SKM-1 treated with dmso at 0.1 percent for 144 hours (cell line): ENCODE results near the gene SDR42E2.
"Not testable (repeated sequence)": the region's sequence is repeated elsewhere in the genome, so short reads cannot be mapped to it uniquely, and the experiment has no call there.

ENCODE experiments used
- DNase-seq: peaks from one replicate; lab custom pipeline; 2025; ENCODE audit not compliant: unreplicated experiment; lab: John Stamatoyannopoulos, UW

Gene SDR42E2

GRCh38 chr16:22161401-22161800, 905 bp upstream of the SDR42E2 start:
- DNase-seq: no peak

GRCh38 chr16:22162656-22163009, 327 bp downstream of the SDR42E2 start:
- DNase-seq: no peak

- no peak for DNase-seq
These were observed 1.5 kb downstream of the SDR42E2 start for GRCh38 chr16:22163806-22164205.

GRCh38 chr16:22164482-22164881, 2.2 kb downstream of the SDR42E2 start:
- DNase-seq: no peak

- no peak for DNase-seq
These were observed 3.4 kb downstream of the SDR42E2 start for GRCh38 chr16:22165508-22166285.

- DNase-seq: no peak
These were observed 9.6 kb downstream of the SDR42E2 start for GRCh38 chr16:22171953-22172352.

GRCh38 chr16:22172642-22173041, 10.3 kb downstream of the SDR42E2 start:
- not testable (repeated sequence) for DNase-seq

- DNase-seq: no peak
These were observed 12.3 kb downstream of the SDR42E2 start for GRCh38 chr16:22174642-22175041.

- no peak for DNase-seq
These were observed 15.9 kb downstream of the SDR42E2 start for GRCh38 chr16:22177968-22178930.

- no peak for DNase-seq
These were observed 19.1 kb downstream of the SDR42E2 start for GRCh38 chr16:22181426-22181825.

- no peak for DNase-seq
These were observed 19.5 kb downstream of the SDR42E2 start for GRCh38 chr16:22181843-22182242.

GRCh38 chr16:22183335-22183734, 21.0 kb downstream of the SDR42E2 start:
- DNase-seq: no peak

GRCh38 chr16:22183901-22184614, 21.8 kb downstream of the SDR42E2 start:
- DNase-seq: no peak

- DNase-seq: no peak
These were observed 22.3 kb downstream of the SDR42E2 start for GRCh38 chr16:22184615-22184968.

GRCh38 chr16:22186517-22186916, 24.2 kb downstream of the SDR42E2 start:
- no peak for DNase-seq

GRCh38 chr16:22188267-22188594, 25.9 kb downstream of the SDR42E2 start:
- DNase-seq: no peak

- peak; percentile 56 for DNase-seq
These were observed 26.5 kb downstream of the SDR42E2 start for GRCh38 chr16:22188595-22189442.

GRCh38 chr16:22189473-22190080, 27.3 kb downstream of the SDR42E2 start:
- no peak for DNase-seq

GRCh38 chr16:22190081-22190775, 27.9 kb downstream of the SDR42E2 start:
- peak; percentile 99 for DNase-seq
